Panc1 (cell line): ENCODE data around the gene TPRG1. TPM values are rescaled to one million over a fixed set of nuclear protein-coding genes. Genes with fewer than 3 reads are reported as not detected.

Source experiments
- ATAC-seq: fragments of 200-7000 bp; cut with Tn5 transposase; 2 replicates; pipeline ENCODE4 v1.9.1; 2020; ENCODE audit warnings: mild to moderate bottlenecking, moderate library complexity
- BruUV-seq: library from RNA; stranded (reverse); fragments of 400-500 nt; replicated peaks from 2 replicates; lab custom pipeline; 2021; lab: Mats Ljungman, UMichigan
- CTCF ChIA-PET: fragments of 300-600 bp; sonication (Branson Sonifier 250); formaldehyde crosslinking; loops from one replicate; lab custom pipeline; 2022; ENCODE audit warnings: antibody characterized with exemption; lab: Charles Lee
- POLR2A ChIA-PET: fragments of 300-600 bp; sonication (Branson Sonifier 250); formaldehyde crosslinking; loops from one replicate; lab custom pipeline; 2022; ENCODE audit warnings: antibody characterized with exemption; lab: Charles Lee
- DNase-seq: peaks from one replicate; pipeline ENCODE4 v3.0.0-alpha.2; 2010; ENCODE audit warnings: low read depth, low spot score
- H3K27ac ChIP-seq: 2 replicates; pipeline ENCODE4 v1.5.1; 2011; ENCODE audit warnings: mild to moderate bottlenecking, low read length, inconsistent platforms
- H3K27me3 ChIP-seq: fragments of 200-500 bp; sonication (Bioruptor generic); 2 replicates; pipeline ENCODE4 v1.6.0; 2014; ENCODE audit warnings: low read length, inconsistent platforms; ENCODE audit not compliant: control insufficient read depth, insufficient read depth
- H3K36me3 ChIP-seq: fragments of 200-500 bp; sonication (Bioruptor generic); 2 replicates; pipeline ENCODE4 v1.5.1; 2014; ENCODE audit warnings: inconsistent platforms, mild to moderate bottlenecking, low read length, moderate library complexity; ENCODE audit not compliant: control insufficient read depth, insufficient read depth
- H3K4me1 ChIP-seq: 2 replicates; pipeline ENCODE4 v1.5.1; 2011; ENCODE audit warnings: inconsistent platforms, mild to moderate bottlenecking, low read length, moderate library complexity; ENCODE audit not compliant: control insufficient read depth, insufficient read depth
- H3K4me3 ChIP-seq, 2 experiments: 2 replicates each; pipeline ENCODE4 v1.5.1; 2011 to 2012; ENCODE audit warnings: low read depth in 2 of 2, low read length in 2 of 2, mild to moderate bottlenecking in 2 of 2, inconsistent platforms in 1 of 2, moderate library complexity in 1 of 2
- H3K9me3 ChIP-seq: fragments of 200-500 bp; sonication (Bioruptor generic); 2 replicates; pipeline ENCODE4 v1.5.1; 2014; ENCODE audit warnings: low read depth, mild to moderate bottlenecking, inconsistent platforms, low read length, moderate library complexity; ENCODE audit not compliant: control insufficient read depth, insufficient read depth
- POLR2AphosphoS5 ChIP-seq: IDR thresholded peaks from 2 replicates; pipeline ENCODE4 v1.6.1; 2012; ENCODE audit warnings: mild to moderate bottlenecking, low read depth, low read length, moderate library complexity
- REST ChIP-seq, 2 experiments: IDR thresholded peaks; 2 replicates each; pipeline ENCODE4 v1.6.1; 2011 to 2012; ENCODE audit warnings: low read depth in 2 of 2, control low read depth in 1 of 2, low read length in 1 of 2, mild to moderate bottlenecking in 1 of 2, moderate library complexity in 1 of 2; ENCODE audit not compliant: insufficient read depth in 1 of 2
- SIN3A ChIP-seq: IDR thresholded peaks from 2 replicates; pipeline ENCODE4 v1.6.1; 2012; ENCODE audit warnings: low read depth, mild to moderate bottlenecking, low read length, moderate library complexity, borderline replicate concordance; ENCODE audit not compliant: insufficient read depth
- TCF7L2 ChIP-seq: IDR thresholded peaks from 2 replicates; pipeline ENCODE4 v1.6.1; 2011; ENCODE audit warnings: mild to moderate bottlenecking, low read depth, low read length, inconsistent platforms
- in situ Hi-C: cut with HindIII; loops from 2 replicates; pipeline ENCODE4 v1.10.0; 2016; ENCODE audit warnings: low sequenced_read_pairs, low pct_unique_long_range_greater_than_20kb
- intact Hi-C: fragments of 100-400 bp; cut with micrococcal nuclease; formaldehyde crosslinking; loops from one replicate; pipeline ENCODE4 v1.10.0; 2022; ENCODE audit not compliant: unreplicated experiment
- total RNA-seq: library from RNA; stranded (reverse); gene quantifications from one replicate; pipeline ENCODE4 v1.2.1, GENCODE V29; 2021; ENCODE audit not compliant: unreplicated experiment
- TF ChIP-seq, protein P1 (sequence below): fragments of 450-650 bp; IDR thresholded peaks from 2 replicates; pipeline ENCODE4 v1.5.1; 2017; ENCODE audit warnings: mild to moderate bottlenecking

Gene TPRG1
- total RNA-seq, 1 experiment from 2014 or later, result not detected

DNA sequence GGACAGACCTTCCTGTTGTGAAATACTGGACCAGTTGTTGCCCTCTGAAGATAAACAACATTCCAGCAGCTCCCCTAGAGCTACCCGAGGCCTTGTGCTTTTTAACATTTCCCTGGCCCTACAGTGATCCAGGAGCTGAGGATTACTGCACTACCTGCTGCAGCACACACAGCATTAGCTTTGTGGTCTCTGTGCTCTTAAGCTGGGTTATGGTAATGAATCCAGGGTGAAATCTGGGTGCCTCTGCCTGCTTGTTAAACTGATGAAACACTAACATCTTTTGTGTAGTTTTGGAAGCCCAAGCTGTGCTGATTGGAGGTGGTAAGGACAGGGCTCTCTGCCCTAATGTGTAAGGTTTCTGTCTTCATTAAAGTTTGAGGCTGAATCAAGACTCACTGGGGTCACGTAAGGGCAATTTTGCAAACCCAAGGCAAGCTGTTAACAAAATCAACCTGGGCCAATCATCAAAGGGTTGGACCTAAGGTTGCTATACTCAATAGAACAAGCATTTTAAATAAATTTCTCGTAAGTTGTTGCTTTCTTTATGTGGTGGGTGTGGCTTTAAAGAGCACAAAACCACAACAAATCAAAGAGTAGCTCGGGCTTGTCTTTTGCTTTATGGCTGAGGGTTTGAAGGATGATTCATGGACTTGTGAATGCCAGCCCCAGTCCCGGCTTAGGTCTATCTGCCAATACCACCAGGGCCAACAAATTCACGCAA lies 183.9 kb downstream of the TPRG1 start:
- no peaks in the 10 kb centered on the region for H3K9me3 ChIP-seq
- ChIA-PET CTCF (no interaction called here), POLR2A (interaction anchor here (0.7 kb wide), 1 partner anchor 309 kb away, joined by 3 read pairs; no protein-coding TSS in a partner anchor)
- DNase-seq, result no peak
- no peak for TF ChIP-seq TCF7L2
- TF ChIP-seq SIN3A, result no peak
- no peak for TF ChIP-seq POLR2AphosphoS5
- TF ChIP-seq, protein P1, sequence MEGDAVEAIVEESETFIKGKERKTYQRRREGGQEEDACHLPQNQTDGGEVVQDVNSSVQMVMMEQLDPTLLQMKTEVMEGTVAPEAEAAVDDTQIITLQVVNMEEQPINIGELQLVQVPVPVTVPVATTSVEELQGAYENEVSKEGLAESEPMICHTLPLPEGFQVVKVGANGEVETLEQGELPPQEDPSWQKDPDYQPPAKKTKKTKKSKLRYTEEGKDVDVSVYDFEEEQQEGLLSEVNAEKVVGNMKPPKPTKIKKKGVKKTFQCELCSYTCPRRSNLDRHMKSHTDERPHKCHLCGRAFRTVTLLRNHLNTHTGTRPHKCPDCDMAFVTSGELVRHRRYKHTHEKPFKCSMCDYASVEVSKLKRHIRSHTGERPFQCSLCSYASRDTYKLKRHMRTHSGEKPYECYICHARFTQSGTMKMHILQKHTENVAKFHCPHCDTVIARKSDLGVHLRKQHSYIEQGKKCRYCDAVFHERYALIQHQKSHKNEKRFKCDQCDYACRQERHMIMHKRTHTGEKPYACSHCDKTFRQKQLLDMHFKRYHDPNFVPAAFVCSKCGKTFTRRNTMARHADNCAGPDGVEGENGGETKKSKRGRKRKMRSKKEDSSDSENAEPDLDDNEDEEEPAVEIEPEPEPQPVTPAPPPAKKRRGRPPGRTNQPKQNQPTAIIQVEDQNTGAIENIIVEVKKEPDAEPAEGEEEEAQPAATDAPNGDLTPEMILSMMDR, result no peak
- no peak for TF ChIP-seq REST (IDR thresholded peaks at IDR 0.05; ENCODE audit: insufficient read depth in 1 of 2, low read depth in 2 of 2, low read length in 1 of 2)
- in situ Hi-C loops (no loop called here), intact Hi-C loops (no loop called here)
- peak; percentile 56 for ATAC-seq
- BruUV-seq, result no TSS peak
- H3K27ac ChIP-seq, result 0 out of 2 replicates have a peak overlapping the region, but pooled peaks have one; percentile 10
- H3K4me3 ChIP-seq, result no peak overlapping the region
- no peaks in the 10 kb centered on the region for H3K36me3 ChIP-seq
- no peaks in the 10 kb centered on the region for H3K4me1 ChIP-seq
- no peaks in the 10 kb centered on the region for H3K27me3 ChIP-seq

DNA sequence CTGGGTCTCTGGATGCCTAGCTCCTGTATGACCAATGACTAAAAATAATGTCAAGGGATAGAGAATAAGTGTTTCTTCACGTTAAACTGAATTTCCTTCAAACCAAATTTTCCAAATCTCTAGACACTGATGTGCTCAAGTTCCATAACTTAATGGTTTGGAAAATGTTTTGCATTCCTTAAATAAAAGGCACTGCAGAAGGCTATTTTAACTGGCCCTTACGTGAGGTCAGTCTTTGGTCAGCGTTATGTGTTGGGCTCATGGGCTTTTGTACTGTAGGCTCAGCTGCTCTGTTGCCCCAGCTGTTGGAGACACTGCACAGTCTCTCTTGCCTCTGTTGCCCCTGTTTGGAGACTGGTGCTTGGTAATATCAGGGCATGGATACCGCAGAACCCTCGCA lies 188.5 kb downstream of the TPRG1 start:
- H3K9me3 ChIP-seq, result no peaks in the 10 kb centered on the region
- CTCF ChIA-PET, result no interaction called here
- H3K4me3 ChIP-seq, result no peak overlapping the region
- no peaks in the 10 kb centered on the region for H3K4me1 ChIP-seq
- POLR2A ChIA-PET, result no interaction called here
- in situ Hi-C loops, result no loop called here
- TF ChIP-seq SIN3A (no peak), TCF7L2 (no peak), POLR2AphosphoS5 (no peak), REST (IDR thresholded peaks at IDR 0.05; ENCODE audit: insufficient read depth in 1 of 2, low read depth in 2 of 2, low read length in 1 of 2) (no peak)
- TF ChIP-seq, protein P1, result no peak
- ATAC-seq (no peak), DNase-seq (no peak)
- intact Hi-C loops, result no loop called here
- BruUV-seq, result no TSS peak
- no peaks in the 10 kb centered on the region for H3K27me3 ChIP-seq
- no peak overlapping the region for H3K27ac ChIP-seq
- no peaks in the 10 kb centered on the region for H3K36me3 ChIP-seq
